Measurements from ENCODE around the gene TPPP.
"Not testable (repeated sequence)": the region's sequence is repeated elsewhere in the genome, so short reads cannot be mapped to it uniquely, and the experiment has no call there.

Gene TPPP

DNA sequence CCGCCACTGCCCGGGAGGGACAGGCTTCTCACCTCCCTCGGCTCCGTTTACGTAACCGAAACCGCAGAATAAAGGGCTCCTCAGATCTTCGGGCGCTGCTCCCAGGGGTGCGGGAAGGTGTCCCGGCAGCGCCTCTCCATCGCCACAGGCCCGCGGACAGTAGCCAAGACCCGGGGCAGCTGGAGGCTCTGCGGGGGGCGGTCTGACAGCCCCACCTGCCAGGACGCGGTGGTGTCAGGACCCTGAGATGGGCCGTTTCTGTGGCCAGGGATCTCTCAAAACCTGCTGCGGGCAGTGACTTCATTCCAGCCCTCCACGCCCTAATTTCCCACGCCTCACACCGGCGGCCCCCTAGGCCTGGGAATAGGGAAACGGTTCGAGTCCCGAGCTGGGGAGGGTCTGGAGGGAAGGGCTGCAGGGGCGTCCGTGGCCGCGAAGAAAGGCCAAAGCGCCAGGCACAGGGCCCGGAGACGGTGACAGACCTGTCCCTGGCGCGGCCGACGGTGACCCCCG, 567 bp downstream of the TPPP start:
- DNase-seq (ENCODE audit: low read depth): not testable (repeated sequence)

DNA sequence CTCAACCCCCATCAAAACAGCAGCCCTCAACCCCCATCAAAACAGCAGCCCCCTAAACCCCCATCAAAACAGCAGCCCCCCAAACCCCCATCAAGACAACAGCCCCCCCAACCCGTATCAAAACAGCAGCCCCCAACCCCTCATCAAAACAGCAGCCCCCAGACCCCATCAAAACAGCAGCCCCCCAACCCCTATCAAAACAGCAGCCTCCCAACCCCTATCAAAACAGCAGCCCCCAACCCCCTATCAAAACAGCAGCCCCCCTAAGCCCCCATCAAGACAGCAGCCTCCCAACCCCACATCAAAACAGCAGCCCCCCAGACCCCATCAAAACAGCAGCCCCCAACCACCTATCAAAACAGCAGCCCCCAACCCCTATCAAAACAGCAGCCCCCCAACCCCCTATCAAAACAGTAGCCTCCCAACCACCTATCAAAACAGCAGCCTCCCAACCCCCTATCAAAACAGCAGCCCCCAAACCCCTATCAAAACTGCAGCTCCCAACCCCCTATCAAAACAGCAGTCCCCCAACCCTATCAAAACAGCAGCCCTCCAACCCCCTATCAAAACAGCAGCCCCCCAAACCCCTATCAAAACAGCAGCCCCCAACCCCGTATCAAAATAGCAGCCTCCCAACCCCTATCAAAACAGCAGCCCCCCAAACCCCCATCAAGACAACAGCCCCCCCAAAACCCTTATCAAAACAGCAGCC, 1.2 kb downstream of the TPPP start:
- DNase-seq (ENCODE audit: low read depth): no peak

DNA sequence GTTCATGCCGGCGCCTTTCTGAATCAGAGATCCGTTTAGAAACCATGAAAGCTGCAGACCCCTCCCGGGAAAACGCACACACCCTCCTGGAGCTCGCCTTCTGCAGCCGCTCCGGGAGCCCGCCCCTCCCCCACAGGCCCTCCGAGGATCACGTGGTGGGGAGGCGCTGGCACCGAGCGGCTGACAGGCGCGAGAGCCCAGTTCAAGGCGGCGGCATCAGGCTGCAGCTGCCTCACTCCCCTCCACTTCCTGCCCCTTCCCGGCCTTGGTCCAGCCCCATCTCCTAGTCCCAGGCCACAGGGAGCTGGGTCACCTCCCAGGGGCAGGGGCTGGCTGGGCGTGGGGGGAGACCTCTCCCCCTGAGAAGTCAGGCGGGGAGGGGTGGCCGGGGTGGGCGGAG, 2.1 kb downstream of the TPPP start:
- DNase-seq (ENCODE audit: low read depth): not testable (repeated sequence)

DNA sequence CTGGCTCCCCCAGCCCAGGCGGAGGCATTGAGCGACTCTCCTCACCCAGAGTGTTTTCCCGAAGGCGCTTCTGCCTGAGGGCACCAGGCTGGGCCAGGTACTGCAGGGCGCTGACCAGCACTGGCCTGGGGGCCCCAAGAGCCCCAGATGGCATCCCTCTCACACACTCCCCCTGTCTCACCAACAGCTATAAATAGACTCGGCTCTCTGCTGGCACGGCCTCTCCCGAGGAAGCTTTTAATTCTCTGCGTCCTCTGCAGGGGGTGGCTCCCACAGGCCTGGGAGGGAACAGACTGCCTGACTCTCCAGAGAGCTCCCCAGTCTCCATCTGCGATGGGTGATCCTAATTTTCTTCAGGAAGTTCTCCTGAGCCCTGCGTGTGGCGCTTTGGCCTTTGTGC, 2.9 kb downstream of the TPPP start:
- not testable (repeated sequence) for DNase-seq (ENCODE audit: low read depth)

DNA sequence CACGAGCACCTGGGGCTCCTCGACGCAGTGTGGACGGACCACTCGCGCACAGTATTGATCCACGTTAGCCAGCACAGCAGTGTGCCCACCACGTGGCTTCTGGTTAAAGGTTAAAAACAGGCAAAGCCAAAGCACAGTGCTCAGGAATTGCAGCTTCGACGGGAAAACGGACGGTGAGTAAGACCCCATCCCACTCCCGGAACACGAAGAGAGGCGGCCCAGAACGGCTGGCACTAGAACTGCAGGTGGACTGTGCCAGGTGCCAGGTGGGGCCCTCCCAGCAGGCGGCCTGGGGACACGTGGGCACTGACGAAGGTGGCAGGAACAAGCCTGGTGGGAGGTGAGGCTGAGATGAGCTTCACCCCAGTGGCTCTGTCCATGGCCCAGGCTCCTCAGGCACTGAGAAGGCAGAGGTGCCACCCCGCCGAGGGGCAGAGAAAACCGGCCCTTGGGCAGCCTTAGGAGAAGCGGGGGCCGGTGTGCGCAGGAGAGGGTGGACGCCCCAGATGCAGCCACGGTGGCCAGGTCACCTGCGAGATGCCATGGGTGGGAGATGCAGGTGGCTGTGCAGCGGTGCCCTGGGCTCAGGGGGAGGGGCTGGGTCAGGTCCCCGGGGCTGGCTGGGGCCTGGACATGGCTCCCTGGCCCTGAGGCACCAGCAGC, 4.7 kb downstream of the TPPP start:
- DNase-seq (ENCODE audit: low read depth): not testable (repeated sequence)

DNA sequence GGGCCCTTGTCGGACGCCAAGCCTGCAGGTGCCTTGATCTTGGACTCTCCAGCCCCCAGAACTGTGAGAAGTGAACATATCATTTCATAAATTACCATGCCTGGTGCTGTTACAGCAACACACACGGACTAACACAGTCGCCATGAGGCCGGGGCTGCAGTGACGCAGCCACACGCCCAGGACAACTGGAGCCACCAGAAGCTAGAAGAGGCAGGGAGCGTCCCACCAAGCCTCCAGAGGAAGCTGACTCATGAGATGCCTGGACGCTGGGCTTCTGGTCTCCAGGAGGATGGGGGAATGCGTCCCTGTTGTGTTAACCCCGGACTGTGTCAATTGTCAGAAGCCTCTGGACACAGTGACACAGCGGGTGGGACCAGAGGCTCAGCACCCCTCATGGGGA, 6.2 kb downstream of the TPPP start:
- DNase-seq (ENCODE audit: low read depth): not testable (repeated sequence)

DNA sequence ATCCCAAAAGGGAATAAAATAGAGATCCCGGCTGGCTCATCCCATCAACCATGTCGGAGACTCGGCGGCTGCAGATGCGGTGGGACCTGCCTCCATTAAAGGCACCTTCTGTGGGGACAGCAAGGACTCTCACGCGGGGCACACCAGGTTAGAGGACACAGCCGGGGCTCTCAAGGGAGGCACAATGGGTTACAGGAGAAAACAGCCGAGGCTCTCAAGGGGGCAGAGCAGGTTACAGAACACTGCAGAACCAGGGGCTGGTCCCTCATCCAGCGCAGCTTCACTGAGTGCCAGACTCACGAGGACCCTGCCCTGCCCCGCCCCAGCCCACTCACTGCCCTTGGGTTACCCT, 7.0 kb downstream of the TPPP start:
- DNase-seq (ENCODE audit: low read depth): not testable (repeated sequence)

DNA sequence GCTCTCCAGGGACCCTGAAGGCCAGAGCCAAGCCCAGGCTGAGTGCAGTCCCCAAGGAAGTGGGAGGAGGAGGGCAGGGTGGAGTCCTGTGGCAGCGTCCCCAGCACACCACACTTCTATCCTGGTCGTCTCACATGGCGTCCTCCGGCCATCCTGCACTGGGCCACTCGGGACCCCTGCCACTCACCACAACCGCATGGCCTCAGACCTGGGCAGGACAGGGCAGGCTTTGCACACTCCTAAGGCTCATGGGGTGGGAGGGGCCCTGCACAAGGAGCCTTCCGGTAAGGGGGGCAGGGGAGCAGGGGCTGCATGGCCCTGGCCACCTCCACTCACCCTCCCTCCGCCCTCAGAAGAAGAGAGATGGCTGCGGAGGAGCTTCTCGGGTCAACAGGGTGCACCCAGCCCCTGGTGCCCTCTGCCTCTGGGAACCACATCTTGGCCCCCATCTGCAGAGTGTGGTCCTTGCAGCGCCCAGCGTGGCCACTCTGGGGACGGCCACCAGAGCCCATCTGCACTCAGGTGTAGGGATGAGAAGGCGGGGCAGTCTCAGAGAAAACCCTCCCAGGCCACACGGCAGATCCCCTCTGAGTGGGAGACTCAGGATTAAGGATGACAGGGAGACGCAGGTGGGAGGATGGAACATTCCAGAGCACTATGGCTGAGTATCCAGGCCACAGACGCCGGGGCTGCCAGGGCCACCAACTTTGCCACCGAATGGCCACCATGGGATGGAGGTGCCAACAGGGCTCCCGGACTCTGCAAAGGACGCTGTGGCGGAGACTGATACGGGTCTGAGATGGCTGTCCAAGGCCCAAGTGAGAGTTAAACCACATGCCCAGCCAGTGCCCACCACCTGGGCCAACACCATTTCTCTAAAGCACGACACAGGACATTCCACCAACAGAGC, 7.6 kb downstream of the TPPP start:
- DNase-seq (ENCODE audit: low read depth): no peak

DNA sequence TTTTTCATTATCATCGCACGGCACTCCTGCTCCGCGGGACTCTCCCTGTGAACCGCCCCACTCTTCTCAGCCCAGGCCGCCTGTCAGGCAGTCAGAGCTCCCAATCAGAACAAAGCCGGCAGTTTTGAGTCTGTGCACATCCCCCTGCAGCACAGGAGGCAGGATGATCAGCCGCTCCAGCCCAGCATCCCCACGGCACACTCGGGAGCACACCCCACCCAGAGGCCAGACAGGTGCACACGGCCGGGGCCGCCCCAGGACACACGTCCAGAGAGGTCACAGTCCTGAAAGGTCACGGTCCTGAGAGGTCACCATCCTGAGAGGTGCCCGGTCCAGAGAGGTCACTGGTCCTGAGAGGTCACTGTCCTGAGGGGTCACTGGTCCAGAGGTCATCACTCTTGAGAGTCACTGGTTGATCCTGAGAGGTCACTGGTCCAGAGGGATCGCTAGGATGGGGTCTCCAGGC, 8.4 kb downstream of the TPPP start:
- no peak for DNase-seq (ENCODE audit: low read depth)

DNA sequence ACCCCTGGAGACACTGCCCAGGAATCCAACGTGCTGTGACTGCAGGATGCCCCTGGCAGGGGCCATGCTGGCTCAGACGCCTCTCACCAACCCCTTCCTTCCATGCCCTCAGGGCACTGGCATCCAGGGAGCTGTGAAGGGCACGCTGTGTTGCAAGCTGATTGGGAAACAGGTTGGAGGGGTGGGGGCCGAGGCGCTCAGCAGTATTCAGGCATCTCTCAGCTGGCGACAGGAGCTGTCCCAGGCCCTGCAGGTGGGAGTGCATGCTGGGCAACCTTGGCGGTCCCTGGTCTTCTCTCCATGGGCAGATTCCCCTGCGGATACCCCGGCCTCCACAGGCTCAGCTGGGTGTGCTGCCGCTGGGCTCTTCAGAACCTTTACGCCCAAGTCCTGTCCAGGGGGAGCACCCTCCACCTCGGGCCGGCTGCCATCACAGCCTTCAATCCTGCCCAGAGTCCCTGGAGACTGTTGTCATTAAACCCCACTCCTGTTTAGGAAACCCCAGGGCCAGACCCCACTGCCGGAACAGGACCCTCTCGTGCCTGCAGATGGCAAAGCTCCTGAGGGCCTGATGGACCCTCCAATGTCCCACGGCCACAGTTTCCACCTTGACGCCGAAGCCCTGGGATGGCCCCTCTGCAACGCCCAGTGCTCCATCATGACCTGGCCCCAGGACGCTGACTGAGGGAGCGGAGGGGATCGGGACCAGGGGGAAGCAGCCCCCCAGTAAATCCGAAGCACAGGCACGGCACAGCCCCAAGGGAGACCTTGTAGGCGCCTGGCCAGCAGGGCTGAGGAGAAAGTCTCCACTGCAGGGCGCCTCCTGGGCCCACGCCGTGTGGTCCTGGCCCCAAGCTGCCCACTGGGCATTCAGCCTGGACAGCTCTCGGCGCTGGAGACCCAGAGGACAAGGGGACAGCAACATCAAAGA, 9.3 kb downstream of the TPPP start:
- DNase-seq (ENCODE audit: low read depth): no peak

DNA sequence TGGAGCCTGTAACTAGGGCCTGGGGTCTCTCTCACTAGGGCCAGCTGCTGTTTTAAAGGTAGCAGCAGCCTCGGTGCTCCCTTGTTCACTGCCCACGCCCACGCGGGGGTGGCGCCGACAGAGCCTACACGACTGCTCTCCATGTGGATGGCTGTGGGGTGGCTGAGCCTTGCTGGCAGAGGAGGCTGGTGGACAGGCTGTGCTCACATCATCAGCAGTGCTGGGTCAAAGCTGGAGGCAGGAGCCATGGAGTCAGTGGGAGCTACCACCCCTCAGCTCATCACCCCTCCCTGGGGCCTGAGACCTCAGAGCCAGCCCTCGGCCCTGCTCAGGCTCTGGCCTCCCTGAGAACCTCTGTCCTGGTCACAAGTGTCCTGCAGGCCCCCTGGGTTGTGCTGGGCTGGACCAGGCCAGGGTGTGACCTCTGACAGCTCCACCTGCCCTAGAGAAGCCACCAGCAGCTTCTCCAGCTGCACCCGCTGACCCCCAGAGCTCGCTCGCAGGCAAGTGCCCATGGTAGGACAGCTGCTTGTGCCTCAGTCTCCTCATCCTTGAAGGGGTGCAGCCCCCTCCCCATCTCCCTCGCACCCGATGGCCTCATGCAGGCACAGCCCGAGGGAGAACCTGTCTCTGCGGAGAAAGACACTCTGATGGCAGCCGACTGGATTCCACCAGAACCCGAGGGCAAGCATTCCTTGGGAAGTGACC, 10.3 kb downstream of the TPPP start:
- DNase-seq (ENCODE audit: low read depth): not testable (repeated sequence)

DNA sequence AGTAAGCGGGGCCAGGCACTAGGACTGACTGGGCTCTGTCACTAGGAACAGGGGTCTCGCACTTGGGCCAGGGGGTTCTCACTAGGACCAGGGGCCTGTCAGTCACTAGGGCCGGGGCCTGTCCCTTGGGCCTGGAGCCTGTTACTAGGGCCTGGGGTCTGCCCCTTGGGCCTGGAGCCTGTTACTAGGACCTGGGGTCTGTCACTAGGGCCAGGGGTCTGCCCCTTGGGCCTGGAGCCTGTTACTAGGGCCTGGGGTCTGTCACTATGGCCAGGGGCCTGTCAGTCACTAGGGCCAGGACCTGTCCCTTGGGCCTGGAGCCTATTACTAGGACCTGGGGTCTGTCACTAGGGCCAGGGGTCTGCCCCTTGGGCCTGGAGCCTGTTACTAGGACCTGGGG, 10.9 kb downstream of the TPPP start:
- not testable (repeated sequence) for DNase-seq (ENCODE audit: low read depth)

DNA sequence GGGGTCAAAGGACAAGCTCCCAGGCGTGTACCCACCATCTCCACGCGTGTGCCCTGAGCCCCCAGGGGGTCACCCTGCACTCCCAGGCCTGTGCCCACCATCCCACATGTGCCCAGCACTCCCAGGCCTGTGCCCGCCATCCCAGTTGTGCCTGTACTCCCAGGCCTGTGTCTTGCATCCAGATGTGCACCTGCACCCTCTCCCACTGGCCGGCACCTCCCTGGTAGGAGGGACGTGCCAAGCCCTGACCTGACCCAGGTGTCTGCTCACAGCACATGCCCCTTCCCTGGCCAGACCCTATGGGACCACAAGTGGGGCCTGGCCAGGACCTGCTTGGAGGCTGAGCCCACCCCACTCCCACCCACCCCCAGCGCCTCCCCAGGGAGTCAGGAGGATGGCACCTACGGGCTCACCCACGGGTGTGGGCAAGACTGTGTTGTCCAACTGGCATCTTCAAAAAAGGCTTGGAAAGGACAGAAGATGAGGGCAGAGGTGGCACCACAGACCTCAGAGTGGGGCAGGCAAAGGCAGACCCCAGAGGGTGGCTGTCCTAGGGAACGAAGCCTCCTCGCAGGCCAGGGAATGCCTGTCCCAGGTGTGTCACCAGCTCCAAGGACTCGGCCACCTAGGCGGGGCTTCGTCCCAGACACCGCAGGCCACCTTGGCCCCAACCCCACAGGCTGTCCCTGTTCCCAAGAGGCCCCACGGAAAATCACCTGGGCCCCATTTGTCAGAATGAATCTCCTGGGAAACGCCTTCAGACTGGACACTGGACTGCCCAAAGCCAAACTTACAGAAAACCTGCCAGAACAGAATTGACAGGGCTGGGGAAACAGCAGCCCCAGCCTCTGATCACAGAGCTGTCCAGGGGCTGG, 11.6 kb downstream of the TPPP start:
- not testable (repeated sequence) for DNase-seq (ENCODE audit: low read depth)

DNA sequence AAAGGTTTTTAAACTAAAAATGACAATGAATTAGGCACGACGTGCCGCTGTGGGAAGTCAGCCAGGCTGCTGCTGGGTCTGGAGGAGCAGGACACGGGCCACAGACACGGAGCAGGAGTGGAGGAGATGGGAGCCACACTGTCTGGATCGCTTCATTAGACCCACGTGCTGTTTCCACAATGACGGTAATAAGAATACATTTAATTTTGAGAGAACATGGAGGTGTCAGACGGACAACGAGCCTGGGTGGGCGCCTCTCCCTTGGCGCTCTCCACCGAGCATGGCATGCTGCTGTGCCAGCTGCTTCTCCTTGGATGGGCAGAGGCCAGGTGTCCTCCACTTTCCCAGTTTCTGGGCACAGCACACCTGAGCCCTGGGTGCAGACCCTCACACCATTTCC, 12.3 kb downstream of the TPPP start:
- DNase-seq (ENCODE audit: low read depth): not testable (repeated sequence)

DNA sequence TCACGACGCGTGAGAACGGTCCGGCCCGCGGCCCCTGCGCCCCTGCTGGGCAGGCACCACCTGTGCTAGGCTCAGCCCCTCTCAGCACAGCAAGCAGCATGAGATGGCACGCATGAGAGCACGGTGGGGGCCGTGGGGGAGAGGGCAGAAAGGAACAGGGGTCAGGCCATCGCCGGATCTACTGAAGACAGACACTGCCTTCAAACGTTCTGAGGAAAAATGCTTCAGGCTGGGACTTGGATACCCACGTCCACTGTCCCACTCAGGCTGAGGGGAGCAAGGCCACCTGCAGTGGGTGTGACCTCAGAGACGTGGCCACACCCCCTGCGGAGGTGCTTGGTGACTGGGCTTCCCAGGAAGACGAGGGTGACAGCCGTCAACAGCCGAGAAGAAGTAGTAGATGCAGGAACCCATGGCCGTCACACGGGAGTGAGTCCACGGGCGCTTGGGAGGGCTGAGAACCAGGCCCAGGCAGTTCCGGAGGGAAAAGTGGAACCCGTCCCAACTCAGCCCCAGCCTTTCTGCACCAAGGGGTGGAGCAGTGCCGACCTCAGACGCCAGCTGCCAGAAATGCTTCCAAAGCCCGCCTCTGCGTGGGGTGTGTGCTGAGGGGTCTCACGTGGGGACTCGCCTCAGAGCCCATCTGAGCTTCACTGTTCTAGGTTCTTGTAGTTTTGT, 12.9 kb downstream of the TPPP start:
- not testable (repeated sequence) for DNase-seq (ENCODE audit: low read depth)

DNA sequence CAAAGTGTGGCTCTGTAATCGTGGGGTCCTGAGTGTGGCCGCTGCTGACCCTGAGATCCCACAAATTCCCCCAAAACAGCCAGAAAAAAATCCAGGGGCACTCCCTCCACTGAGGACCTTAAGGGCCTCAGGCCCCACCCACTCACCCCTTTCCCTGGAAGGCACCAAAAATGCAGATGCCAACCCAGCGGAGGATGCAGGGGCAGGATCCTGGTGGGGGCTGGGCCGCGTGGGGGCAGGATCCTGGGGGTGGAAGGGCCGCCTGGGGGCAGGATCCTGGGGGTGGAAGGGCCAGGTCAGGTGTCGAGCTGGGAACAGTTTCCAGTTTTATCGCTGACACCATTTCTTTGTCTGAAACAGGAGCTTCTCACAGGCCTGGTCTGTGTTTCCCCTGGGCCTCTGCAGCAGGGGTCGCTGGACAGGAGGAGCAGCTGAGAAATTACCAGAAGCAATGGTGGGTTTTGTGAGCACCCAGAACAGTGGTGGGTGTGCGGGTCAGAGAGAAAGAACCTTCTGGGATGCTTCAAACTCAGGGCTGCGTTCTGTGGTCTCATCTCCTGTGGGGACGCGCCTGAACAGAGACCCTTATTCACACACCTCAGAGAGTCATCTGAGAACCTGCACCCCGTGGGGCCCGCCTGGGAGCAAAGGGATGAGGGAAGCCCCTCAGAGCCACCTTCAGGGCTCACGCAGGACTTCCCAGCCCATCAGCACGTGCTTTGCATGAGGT, 13.8 kb downstream of the TPPP start:
- DNase-seq (ENCODE audit: low read depth): not testable (repeated sequence)

DNA sequence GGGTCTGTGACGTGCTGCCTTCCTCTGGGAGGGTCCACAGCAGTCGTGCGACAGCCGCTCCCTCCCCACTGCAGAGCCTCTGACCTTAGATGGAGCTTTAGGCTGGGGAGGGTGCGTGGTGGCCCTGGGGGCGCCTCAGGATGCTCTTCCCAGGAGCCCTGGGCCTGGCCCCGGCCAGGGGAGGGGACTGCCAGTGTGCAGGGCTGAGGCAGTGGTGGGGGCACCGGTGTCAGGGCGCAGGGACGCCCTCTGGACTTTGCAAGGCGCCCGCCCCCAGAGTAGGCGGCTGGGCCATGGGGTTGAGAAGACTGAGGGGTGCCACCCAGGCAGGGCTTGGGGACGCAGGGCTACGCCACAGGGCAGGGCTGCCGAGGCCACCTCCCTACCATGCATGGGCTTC, 14.6 kb downstream of the TPPP start:
- DNase-seq (ENCODE audit: low read depth): not testable (repeated sequence)

All from fibroblast of gingiva (primary cell).